Measurements from ENCODE around the gene MTFR1L.
A peak's percentile ranks its signal among the peaks of the same experiment; 100 is the strongest.

MTFR1L gene

DNA sequence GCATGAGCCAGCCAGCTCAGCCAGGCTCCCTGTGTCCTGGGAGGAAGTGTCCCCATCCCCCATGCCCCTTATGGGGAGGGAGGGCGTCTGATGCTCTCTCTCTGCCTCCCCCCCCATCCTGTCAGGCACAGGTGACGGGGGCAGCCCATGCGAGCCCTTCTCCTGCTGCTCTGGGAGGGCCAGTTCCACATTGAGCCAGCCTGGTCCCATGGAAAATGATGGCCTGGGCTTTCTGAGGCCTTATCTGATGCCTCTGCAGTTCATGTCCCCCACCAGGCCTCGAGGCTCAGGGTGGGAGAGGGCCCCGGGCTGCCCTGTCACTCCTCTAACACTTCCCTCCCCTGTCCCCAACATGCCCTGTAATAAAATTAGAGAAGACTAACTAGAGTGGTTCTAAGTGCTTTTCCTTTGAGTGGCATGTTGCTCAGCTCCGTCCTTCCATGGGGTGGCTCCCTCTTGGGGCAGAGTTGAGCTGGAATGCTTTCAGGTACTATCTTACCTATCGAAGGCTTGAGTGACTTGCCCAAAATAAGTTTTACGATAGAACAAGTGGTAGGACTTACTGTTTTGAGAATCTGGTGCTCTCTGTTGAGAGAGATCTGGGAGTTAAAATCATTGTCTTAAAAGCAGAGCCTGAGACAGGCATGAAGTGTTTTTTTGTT, 1.8 kb upstream of the MTFR1L start:
- Histone ChIP-seq H3K4me3 (ENCODE audit: low read depth, low read length) (peak overlapping the region; percentile 95; the same call in 1 of the 2 replicates), H3K9me3 (ENCODE audit: control insufficient read depth, insufficient read depth, low read depth, low read length) (no peaks in the 10 kb centered on the region), H3K4me1 (ENCODE audit: control insufficient read depth, insufficient read depth, low read length) (peaks cover 25% of the 10 kb centered on the region), H3K27ac (ENCODE audit: low read depth, low read length) (no peak overlapping the region), H3K27me3 (ENCODE audit: control insufficient read depth, insufficient read depth, low read length) (no peaks in the 10 kb centered on the region), H3K36me3 (ENCODE audit: control insufficient read depth, insufficient read depth, low read length) (peaks cover 33% of the 10 kb centered on the region), H3K9ac (ENCODE audit: low read length) (no peak overlapping the region)

DNA sequence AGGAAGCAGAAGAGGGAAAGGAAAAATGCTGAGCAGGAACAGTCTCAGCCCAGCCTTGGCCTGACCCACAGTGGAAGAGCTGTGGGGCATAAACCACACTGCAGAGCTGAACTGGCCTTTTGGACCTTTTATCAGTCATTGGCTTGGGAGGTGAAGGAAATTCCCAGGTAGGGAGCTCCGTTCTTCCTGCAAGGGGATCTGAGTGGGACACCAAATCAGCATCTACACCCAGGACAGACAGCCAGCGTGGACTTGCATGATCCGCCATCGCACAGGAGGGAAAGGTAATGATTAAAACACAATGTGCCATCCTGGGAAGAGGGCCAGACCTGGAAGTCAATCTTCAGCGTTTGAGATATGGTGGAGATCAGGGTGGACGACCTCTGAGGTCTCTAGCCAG, 1.2 kb upstream of the MTFR1L start:
- Histone ChIP-seq H3K9me3 (ENCODE audit: control insufficient read depth, insufficient read depth, low read depth, low read length) (no peaks in the 10 kb centered on the region), H3K4me1 (ENCODE audit: control insufficient read depth, insufficient read depth, low read length) (peaks cover 25% of the 10 kb centered on the region), H3K27me3 (ENCODE audit: control insufficient read depth, insufficient read depth, low read length) (no peaks in the 10 kb centered on the region), H3K27ac (ENCODE audit: low read depth, low read length) (no peak overlapping the region; the same call in 1 of the 2 replicates), H3K36me3 (ENCODE audit: control insufficient read depth, insufficient read depth, low read length) (peaks cover 27% of the 10 kb centered on the region), H3K9ac (ENCODE audit: low read length) (no peak overlapping the region), H3K4me3 (ENCODE audit: low read depth, low read length) (peak overlapping the region; percentile 95)

DNA sequence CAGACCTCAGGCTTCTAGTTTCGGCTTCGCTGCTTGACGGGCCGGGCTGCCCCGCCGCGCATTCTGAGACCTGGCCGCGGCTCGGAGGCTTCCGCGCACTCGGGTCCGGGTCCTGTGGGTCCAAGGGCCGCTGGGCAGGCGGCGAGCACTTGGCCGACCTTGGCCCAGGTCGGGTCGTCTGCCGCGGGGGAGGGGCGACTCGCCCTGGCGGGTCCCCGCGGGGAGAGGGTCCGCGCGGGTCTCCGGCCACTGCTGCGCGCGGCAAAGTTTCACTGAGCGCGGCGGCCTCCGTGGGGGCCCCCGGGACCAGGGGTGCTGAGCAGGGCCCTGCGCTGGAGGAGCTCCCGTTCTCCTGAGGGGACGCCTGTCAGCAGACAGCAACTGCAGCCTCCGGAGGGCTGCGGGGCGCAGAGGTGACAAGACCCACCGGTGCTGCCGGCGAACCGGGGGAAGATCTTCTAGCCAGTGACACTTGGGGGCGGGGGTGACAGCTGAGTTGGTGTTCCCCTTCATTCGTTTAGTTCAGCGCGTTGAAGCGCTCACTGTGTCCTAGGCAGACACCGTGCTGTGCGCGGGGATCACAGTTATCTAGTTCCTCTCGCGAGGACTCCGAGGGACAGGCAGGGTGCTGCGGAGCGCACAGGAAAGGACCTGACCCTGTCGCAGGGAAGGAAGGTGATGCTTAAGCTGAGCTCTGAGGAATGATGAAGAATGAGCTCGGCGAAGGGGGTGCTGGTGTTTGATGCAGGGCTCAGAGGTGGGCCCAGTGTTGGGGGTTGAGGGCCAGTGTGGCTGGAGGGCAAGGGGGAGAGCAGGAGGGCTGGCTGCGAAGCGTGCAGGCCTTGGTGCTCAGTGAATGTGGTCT, 725 bp downstream of the MTFR1L start:
- no peaks in the 10 kb centered on the region for H3K27me3 ChIP-seq (ENCODE audit: control insufficient read depth, insufficient read depth, low read length)
- H3K9ac ChIP-seq (ENCODE audit: low read length), result peak overlapping the region; percentile 86
- peak overlapping the region; percentile 95 for H3K4me3 ChIP-seq (ENCODE audit: low read depth, low read length)
- H3K36me3 ChIP-seq (ENCODE audit: control insufficient read depth, insufficient read depth, low read length), result peaks cover 12% of the 10 kb centered on the region; the same call in 1 of the 2 replicates
- peak overlapping the region; percentile 15; the same call in 1 of the 2 replicates for H3K27ac ChIP-seq (ENCODE audit: low read depth, low read length)
- H3K4me1 ChIP-seq (ENCODE audit: control insufficient read depth, insufficient read depth, low read length), result peaks cover 25% of the 10 kb centered on the region
- no peaks in the 10 kb centered on the region for H3K9me3 ChIP-seq (ENCODE audit: control insufficient read depth, insufficient read depth, low read depth, low read length)

DNA sequence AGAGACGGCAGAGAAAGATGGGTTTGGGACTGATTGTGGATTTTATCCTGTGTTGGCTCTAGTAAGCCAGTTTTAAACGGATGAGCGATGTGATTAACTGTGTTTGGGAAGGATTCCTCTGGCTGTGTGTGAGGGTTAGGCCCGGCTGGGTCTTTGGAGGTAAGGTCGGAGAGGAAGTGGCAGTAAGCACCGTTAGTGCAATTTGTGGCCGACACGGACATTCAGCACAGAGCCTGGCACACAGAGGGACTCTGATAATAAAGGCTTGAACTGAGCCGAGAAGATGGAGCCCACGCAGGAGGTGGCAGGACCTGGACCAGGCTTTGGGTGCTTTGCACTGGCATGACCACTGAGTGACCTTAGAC, 1.3 kb downstream of the MTFR1L start:
- H3K4me1 ChIP-seq (ENCODE audit: control insufficient read depth, insufficient read depth, low read length), result peaks cover 25% of the 10 kb centered on the region
- peak overlapping the region; percentile 95 for H3K4me3 ChIP-seq (ENCODE audit: low read depth, low read length)
- H3K9ac ChIP-seq (ENCODE audit: low read length), result peak overlapping the region; percentile 86
- H3K27ac ChIP-seq (ENCODE audit: low read depth, low read length), result no peak overlapping the region
- H3K36me3 ChIP-seq (ENCODE audit: control insufficient read depth, insufficient read depth, low read length), result peaks cover 12% of the 10 kb centered on the region
- H3K27me3 ChIP-seq (ENCODE audit: control insufficient read depth, insufficient read depth, low read length), result no peaks in the 10 kb centered on the region
- H3K9me3 ChIP-seq (ENCODE audit: control insufficient read depth, insufficient read depth, low read depth, low read length), result no peaks in the 10 kb centered on the region

GRCh38 chr1:25821630-25822091, 1.9 kb downstream of the MTFR1L start:
- no peak overlapping the region for H3K27ac ChIP-seq (ENCODE audit: low read depth, low read length)
- H3K4me3 ChIP-seq (ENCODE audit: low read depth, low read length), result no peak overlapping the region

GRCh38 chr1:25825605-25826004, 5.9 kb downstream of the MTFR1L start:
- Histone ChIP-seq H3K4me1 (ENCODE audit: control insufficient read depth, insufficient read depth, low read length) (peaks cover 10% of the 10 kb centered on the region; the same call in 1 of the 2 replicates), H3K36me3 (ENCODE audit: control insufficient read depth, insufficient read depth, low read length) (peaks cover 48% of the 10 kb centered on the region), H3K27me3 (ENCODE audit: control insufficient read depth, insufficient read depth, low read length) (no peaks in the 10 kb centered on the region), H3K9ac (ENCODE audit: low read length) (no peak overlapping the region), H3K4me3 (ENCODE audit: low read depth, low read length) (no peak overlapping the region), H3K9me3 (ENCODE audit: control insufficient read depth, insufficient read depth, low read depth, low read length) (no peaks in the 10 kb centered on the region), H3K27ac (ENCODE audit: low read depth, low read length) (no peak overlapping the region)

More at GRCh38 chr1:25821630-25822091, 1.9 kb downstream of the MTFR1L start:
- H3K9ac ChIP-seq (ENCODE audit: low read length), result no peak overlapping the region
- H3K9me3 ChIP-seq (ENCODE audit: control insufficient read depth, insufficient read depth, low read depth, low read length), result no peaks in the 10 kb centered on the region
- peaks cover 14% of the 10 kb centered on the region for H3K36me3 ChIP-seq (ENCODE audit: control insufficient read depth, insufficient read depth, low read length)
- H3K27me3 ChIP-seq (ENCODE audit: control insufficient read depth, insufficient read depth, low read length), result no peaks in the 10 kb centered on the region
- H3K4me1 ChIP-seq (ENCODE audit: control insufficient read depth, insufficient read depth, low read length), result peaks cover 25% of the 10 kb centered on the region

DNA sequence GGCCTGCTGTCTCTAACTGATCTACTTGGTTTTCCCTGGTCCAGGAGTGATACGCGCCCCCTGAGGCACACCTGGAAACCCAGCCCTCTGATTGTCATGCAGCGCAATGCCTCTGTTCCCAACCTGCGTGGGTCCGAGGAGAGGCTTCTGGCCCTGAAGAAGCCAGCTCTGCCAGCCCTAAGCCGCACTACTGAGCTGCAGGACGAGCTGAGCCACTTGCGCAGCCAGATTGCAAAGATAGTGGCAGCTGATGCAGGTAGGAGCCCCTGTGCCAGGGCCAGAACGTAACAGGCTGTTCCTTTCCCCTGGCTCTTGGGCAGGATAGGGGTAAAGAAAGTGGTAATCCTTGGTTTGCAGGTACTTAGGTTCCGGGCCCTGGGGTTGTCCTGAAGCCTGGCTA, 6.8 kb downstream of the MTFR1L start:
- Histone ChIP-seq H3K4me3 (ENCODE audit: low read depth, low read length) (no peak overlapping the region), H3K4me1 (ENCODE audit: control insufficient read depth, insufficient read depth, low read length) (peaks cover 3% of the 10 kb centered on the region; the same call in 1 of the 2 replicates), H3K27ac (ENCODE audit: low read depth, low read length) (no peak overlapping the region), H3K36me3 (ENCODE audit: control insufficient read depth, insufficient read depth, low read length) (peaks cover 58% of the 10 kb centered on the region), H3K27me3 (ENCODE audit: control insufficient read depth, insufficient read depth, low read length) (no peaks in the 10 kb centered on the region), H3K9ac (ENCODE audit: low read length) (no peak overlapping the region), H3K9me3 (ENCODE audit: control insufficient read depth, insufficient read depth, low read depth, low read length) (no peaks in the 10 kb centered on the region)

GRCh38 chr1:25828491-25828890, 8.7 kb downstream of the MTFR1L start:
- Histone ChIP-seq H3K4me1 (ENCODE audit: control insufficient read depth, insufficient read depth, low read length) (no peaks in the 10 kb centered on the region; the same call in 1 of the 2 replicates), H3K27me3 (ENCODE audit: control insufficient read depth, insufficient read depth, low read length) (no peaks in the 10 kb centered on the region), H3K9me3 (ENCODE audit: control insufficient read depth, insufficient read depth, low read depth, low read length) (no peaks in the 10 kb centered on the region), H3K36me3 (ENCODE audit: control insufficient read depth, insufficient read depth, low read length) (peaks cover 77% of the 10 kb centered on the region), H3K9ac (ENCODE audit: low read length) (no peak overlapping the region), H3K27ac (ENCODE audit: low read depth, low read length) (no peak overlapping the region), H3K4me3 (ENCODE audit: low read depth, low read length) (no peak overlapping the region)

- Histone ChIP-seq H3K27me3 (ENCODE audit: control insufficient read depth, insufficient read depth, low read length) (no peaks in the 10 kb centered on the region), H3K36me3 (ENCODE audit: control insufficient read depth, insufficient read depth, low read length) (peaks cover 82% of the 10 kb centered on the region), H3K4me3 (ENCODE audit: low read depth, low read length) (no peak overlapping the region), H3K27ac (ENCODE audit: low read depth, low read length) (no peak overlapping the region), H3K9ac (ENCODE audit: low read length) (no peak overlapping the region), H3K4me1 (ENCODE audit: control insufficient read depth, insufficient read depth, low read length) (no peaks in the 10 kb centered on the region; the same call in 1 of the 2 replicates), H3K9me3 (ENCODE audit: control insufficient read depth, insufficient read depth, low read depth, low read length) (no peaks in the 10 kb centered on the region)
Observed at GRCh38 chr1:25829046-25829445, 9.3 kb downstream of the MTFR1L start.

DNA sequence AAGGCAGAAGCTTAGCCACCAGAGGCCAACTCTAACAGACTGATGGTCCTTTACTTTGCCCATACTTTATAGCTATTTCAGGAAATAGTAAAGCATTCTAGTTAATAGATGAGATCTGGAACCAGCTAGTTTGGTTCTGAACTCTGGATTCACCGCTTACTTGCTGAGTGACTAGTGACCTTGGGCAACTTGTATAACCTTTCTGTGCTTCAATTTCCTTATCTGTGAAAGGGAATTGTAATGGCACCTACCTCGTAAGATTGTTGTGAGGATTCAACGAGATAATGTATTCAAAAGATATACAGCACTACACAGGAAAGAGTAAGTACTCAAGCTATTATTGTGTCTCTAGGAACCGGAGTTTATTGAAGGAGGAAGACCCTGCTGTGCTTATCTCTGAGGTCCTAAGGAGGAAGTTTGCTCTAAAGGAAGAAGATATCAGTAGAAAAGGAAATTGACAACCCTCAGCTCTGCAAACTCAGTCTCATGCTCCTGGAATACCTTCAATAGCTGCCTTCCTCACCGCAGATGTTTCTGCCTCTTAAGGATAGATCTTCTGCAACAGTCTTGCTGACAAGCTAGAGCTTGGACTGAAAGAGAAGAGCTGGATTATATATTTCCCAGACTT, 11.9 kb downstream of the MTFR1L start:
- Histone ChIP-seq H3K36me3 (ENCODE audit: control insufficient read depth, insufficient read depth, low read length) (peaks cover 91% of the 10 kb centered on the region), H3K27me3 (ENCODE audit: control insufficient read depth, insufficient read depth, low read length) (no peaks in the 10 kb centered on the region)

More for the DNA sequence above, 11.9 kb downstream of the MTFR1L start:
- Histone ChIP-seq H3K9ac (ENCODE audit: low read length) (no peak overlapping the region), H3K9me3 (ENCODE audit: control insufficient read depth, insufficient read depth, low read depth, low read length) (no peaks in the 10 kb centered on the region), H3K27ac (ENCODE audit: low read depth, low read length) (no peak overlapping the region), H3K4me3 (ENCODE audit: low read depth, low read length) (no peak overlapping the region), H3K4me1 (ENCODE audit: control insufficient read depth, insufficient read depth, low read length) (peaks cover under 1% of the 10 kb centered on the region; the same call in 1 of the 2 replicates)
